CD4-positive, alpha-beta T cell treated with Interleukin-10 for 1 hour (primary cell): Measurements from ENCODE around the gene CRX.
"Not testable (repeated sequence)": the region's sequence is repeated elsewhere in the genome, so short reads cannot be mapped to it uniquely, and the experiment has no call there.

Source experiments
- DNase-seq: peaks from one replicate; pipeline ENCODE4 v3.0.0-alpha.2; 2020

CRX gene

GRCh38 chr19:47861630-47862029, 39.9 kb downstream of the CRX start:
- no peak for DNase-seq

DNA sequence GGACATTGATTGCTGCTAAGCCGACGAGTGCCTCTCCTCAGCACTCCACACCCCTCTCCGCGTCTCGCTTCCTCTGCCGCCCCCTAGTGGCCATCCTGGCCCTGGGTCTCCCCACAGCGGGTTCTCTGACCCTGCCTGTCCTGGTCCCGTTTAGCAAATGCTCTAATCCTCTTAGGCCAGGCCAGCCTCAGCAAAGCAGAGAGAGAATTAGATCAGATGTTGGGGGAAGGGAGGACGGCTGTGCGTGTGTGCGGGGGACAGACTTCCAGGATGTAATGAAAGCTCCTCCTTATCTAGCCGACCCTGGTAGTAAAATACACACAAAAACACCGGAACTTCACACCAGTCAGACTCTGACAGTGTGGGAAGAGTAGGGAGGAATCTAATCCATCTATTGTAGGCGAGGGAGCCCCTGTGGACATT, 41.8 kb downstream of the CRX start:
- DNase-seq, result peak; percentile 76

DNA sequence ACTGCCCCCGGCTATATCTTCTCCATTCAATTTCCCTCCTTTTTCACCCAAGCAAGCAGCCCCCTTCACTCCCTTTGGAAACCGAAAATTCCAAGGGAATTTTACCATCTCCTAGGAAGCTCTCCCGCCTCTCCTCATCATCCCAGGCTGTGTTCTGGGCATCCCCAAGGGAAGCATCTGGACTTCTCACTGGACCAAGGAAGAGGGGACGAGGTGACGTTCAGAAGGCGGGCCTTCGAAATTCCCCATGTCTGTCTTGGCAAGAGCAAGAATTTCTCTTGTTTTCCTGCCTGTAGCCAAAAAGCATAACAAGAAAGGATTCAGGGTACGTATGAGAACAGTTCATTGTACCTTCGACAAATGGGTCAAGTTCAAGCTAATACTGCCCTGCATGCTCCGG, 43.4 kb downstream of the CRX start:
- DNase-seq, result no peak

- no peak for DNase-seq
These were observed 57.2 kb downstream of the CRX start for GRCh38 chr19:47878906-47879305.

- DNase-seq, result not testable (repeated sequence)
These were observed 57.6 kb downstream of the CRX start for GRCh38 chr19:47879385-47879784.

- no peak for DNase-seq
These were observed 60.0 kb downstream of the CRX start for GRCh38 chr19:47881757-47882156.

DNA sequence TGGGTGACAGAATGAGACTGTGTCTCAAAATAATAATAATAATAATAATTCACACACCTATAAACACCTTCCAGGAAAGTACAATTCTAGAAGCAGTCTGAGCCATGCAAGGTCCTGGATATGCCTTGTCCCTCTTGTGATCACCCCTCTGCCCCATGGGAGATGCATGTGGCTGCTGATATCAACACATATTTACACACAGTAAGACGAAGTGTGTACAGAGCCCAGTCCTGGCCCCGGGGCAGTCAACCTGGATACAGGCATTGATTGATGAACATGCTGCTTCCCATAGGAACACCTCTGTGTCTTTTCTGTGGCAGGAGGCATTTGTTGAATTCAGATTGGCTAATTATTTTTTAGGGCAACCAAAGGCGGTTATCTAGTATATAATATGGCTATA, 61.2 kb downstream of the CRX start:
- DNase-seq, result no peak

GRCh38 chr19:47885067-47885463, 63.3 kb downstream of the CRX start:
- no peak for DNase-seq

DNA sequence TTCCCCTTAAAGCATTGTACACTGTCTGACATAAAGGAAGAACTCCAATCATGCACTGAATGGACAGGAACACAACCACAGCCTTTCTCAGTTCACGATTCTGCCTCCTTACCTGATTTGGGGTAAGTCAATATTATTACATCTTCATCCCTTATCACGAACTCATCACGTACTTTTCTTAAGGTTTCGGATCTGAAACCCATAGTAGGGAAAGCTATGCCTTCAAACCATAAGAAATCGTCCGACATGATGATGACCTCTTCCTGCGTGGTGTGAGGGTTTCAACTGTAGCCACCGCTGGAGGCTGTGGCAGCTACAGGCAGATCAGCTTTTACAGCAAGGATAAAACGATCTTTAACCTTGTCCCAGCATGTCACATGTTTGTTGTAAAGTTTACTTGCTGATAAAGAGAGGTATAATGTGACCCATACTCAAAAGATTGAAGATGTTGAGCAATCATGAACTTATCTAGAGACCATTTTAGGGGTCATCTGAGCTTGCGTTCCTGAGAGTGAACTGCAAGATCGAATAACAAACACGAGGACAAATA, 64.3 kb downstream of the CRX start, which contains the start of gene SULT2A1:
TSS of gene SULT2A1 (minus strand) at position 306 of the 550 bp plus-strand sequence. CDS start at position 248, 58 bp downstream.
- DNase-seq, result no peak

DNA sequence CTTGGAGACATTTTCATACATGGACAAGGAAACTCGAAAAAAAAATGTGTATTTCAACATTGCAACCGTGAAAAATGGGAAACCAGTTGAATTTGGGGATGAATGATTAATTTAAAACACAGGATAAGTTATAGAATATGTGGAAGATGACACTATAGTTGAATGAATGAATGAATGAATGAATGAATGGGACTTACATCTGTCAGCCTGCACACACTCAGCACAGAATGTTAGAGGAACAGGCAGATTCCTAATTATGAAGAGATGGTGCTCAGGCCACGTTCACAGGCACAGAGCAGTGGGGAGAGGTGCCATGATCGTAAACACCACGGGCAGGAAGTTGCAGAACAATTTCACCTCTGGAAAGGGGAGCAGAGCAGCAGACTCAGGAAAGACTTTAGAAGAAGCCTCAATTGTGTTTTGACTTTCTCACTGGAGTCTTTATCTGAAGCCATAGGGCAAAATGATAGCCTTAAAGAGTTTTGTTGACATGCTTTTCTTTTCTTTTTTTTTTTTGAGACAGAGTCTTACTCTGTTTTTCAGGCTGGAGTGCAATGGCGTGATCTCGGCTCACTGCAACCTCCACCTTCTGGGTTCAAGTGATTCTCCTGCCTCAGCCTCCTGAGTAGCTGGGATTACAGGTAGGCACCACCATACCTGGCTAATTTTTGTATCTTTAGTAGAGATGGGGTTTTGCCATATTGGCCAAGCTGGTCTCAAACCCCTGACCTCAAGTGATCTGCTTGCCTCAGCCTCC, 69.3 kb downstream of the CRX start:
- DNase-seq, result no peak

GRCh38 chr19:47891622-47891922, 69.8 kb downstream of the CRX start:
- DNase-seq, result no peak

GRCh38 chr19:47891923-47892666, 70.4 kb downstream of the CRX start:
- DNase-seq, result no peak
